ENCODE results near the gene USHBP1. TPM values are rescaled to one million over a fixed set of nuclear protein-coding genes. Genes with fewer than 3 reads are reported as not detected.
A peak's percentile ranks its signal among the peaks of the same experiment; 100 is the strongest.

USHBP1 gene
- total RNA-seq, 1 experiment from 2014 or later: 6.4 TPM

GRCh38 chr19:17262557-17262956, 2.0 kb downstream of the USHBP1 start:
- no peak overlapping the region for H3K4me2 ChIP-seq (ENCODE audit: insufficient read depth, insufficient read length, low read length)
- no peaks in the 10 kb centered on the region for H3K27me3 ChIP-seq (ENCODE audit: insufficient read depth, low read length)
- H2BK12ac ChIP-seq (ENCODE audit: insufficient read length, low read depth, low read length): no peak overlapping the region
- Mint-ChIP-seq H3K4me3 (no peak overlapping the region), H3K4me1 (peaks cover 15 to 28% of the 10 kb centered on the region in 2 experiments), H3K27ac (peak overlapping the region in 2 of 3 experiments; percentile 28 to 40; a peak in 2 of 7 replicates), H3K9me3 (no peaks in the 10 kb centered on the region; a peak in 1 of 5 replicates), H3K27me3 (ENCODE audit: low read depth) (peaks cover 1% of the 10 kb centered on the region), H3K36me3 (ENCODE audit: insufficient read depth in 1 of 3, low read depth in 3 of 3) (peaks cover 0 to 13% (median 0%) of the 10 kb centered on the region in 3 experiments; a peak in 3 of 7 replicates)
- no peak overlapping the region for H2AK5ac ChIP-seq (ENCODE audit: insufficient read length, low read length)
- H3K18ac ChIP-seq (ENCODE audit: insufficient read length, low read depth, low read length): no peak overlapping the region
- H4K8ac ChIP-seq (replicated peaks; ENCODE audit: insufficient read length, low read depth, low read length): no peak overlapping the region
- H2BK20ac ChIP-seq (ENCODE audit: low read depth, low read length, poor library complexity, severe bottlenecking): no peak overlapping the region
- H3K79me1 ChIP-seq (ENCODE audit: insufficient read depth, low read depth, low read length, poor library complexity, severe bottlenecking): no peaks in the 10 kb centered on the region
- no peak overlapping the region for H2BK5ac ChIP-seq (ENCODE audit: insufficient read length, low read length)
- H3K23ac ChIP-seq (ENCODE audit: insufficient read length, low read depth, low read length): no peak overlapping the region
- no peaks in the 10 kb centered on the region for H3K23me2 ChIP-seq (ENCODE audit: insufficient read length, low read depth, low read length, poor library complexity, severe bottlenecking)
- no peaks in the 10 kb centered on the region for H4K20me1 ChIP-seq (ENCODE audit: control insufficient read depth, insufficient read depth, insufficient read length)
- no CpG with 5 or more reads among the region's 16 CpGs for WGBS (ENCODE audit: extremely low coverage, insufficient read length, low lambda C conversion rate)
- H3K27ac ChIP-seq (ENCODE audit: insufficient read length, low read depth, low read length): no peak overlapping the region
- no peak overlapping the region for H2AFZ ChIP-seq (ENCODE audit: low read length)
- no peak overlapping the region for H3K4ac ChIP-seq (ENCODE audit: low read depth, low read length)
- peaks cover 13% of the 10 kb centered on the region for H3K9me3 ChIP-seq (ENCODE audit: control insufficient read depth, low read depth, low read length)
- no peak for DNase-seq
- H3K14ac ChIP-seq (ENCODE audit: insufficient read depth, low read length): no peak overlapping the region; the same call in 1 of the 2 replicates
- peaks cover 4% of the 10 kb centered on the region; the same call in 1 of the 2 replicates for H3K4me1 ChIP-seq (ENCODE audit: insufficient read depth, low read length)
- H3T11ph ChIP-seq (ENCODE audit: low read length): no peak overlapping the region
- H3K9ac ChIP-seq (ENCODE audit: extremely low read depth, insufficient read length, low read length): no peak overlapping the region
- TF ChIP-seq, protein P1, sequence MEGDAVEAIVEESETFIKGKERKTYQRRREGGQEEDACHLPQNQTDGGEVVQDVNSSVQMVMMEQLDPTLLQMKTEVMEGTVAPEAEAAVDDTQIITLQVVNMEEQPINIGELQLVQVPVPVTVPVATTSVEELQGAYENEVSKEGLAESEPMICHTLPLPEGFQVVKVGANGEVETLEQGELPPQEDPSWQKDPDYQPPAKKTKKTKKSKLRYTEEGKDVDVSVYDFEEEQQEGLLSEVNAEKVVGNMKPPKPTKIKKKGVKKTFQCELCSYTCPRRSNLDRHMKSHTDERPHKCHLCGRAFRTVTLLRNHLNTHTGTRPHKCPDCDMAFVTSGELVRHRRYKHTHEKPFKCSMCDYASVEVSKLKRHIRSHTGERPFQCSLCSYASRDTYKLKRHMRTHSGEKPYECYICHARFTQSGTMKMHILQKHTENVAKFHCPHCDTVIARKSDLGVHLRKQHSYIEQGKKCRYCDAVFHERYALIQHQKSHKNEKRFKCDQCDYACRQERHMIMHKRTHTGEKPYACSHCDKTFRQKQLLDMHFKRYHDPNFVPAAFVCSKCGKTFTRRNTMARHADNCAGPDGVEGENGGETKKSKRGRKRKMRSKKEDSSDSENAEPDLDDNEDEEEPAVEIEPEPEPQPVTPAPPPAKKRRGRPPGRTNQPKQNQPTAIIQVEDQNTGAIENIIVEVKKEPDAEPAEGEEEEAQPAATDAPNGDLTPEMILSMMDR (conservative IDR thresholded peaks at IDR 0.05): no peak
- no peak overlapping the region for H4K91ac ChIP-seq (ENCODE audit: insufficient read length, low read depth, low read length)
- H4K5ac ChIP-seq (ENCODE audit: insufficient read length, low read depth, low read length): no peak overlapping the region
- no peaks in the 10 kb centered on the region for H3K79me2 ChIP-seq (ENCODE audit: insufficient read depth, low read length)
- no peak overlapping the region for H2BK120ac ChIP-seq (ENCODE audit: low read depth, low read length, poor library complexity, severe bottlenecking)
- no peak overlapping the region for H3K56ac ChIP-seq (ENCODE audit: insufficient read length, low read depth, low read length)
- H2BK15ac ChIP-seq (ENCODE audit: low read depth, low read length): no peak overlapping the region

Data from H9 (cell line).